Psoas muscle (tissue), 8 donors: ENCODE results near the gene INKA2. TPM values are rescaled to one million over a fixed set of nuclear protein-coding genes. Genes with fewer than 3 reads are reported as not detected.
"Not testable (repeated sequence)": the region's sequence is repeated elsewhere in the genome, so short reads cannot be mapped to it uniquely, and the experiment has no call there.

Source experiments
- ATAC-seq, 4 donors: fragments of 200-7000 bp; cut with Tn5 transposase; one replicate each; pipeline ENCODE4 v1.9.1; 2020; ENCODE audit warnings: moderate library complexity in 3 of 4, mild to moderate bottlenecking in 2 of 4
- DNase-seq, 2 donors: peaks; one replicate each; pipeline ENCODE4 v3.0.0-alpha.2; 2020
- H3K27ac ChIP-seq: fragments of 200-600 bp; one replicate; pipeline ENCODE4 v1.8.0; 2022
- H3K27me3 ChIP-seq, 3 donors: fragments of 200-600 bp in 1 of 3; one replicate each; pipeline versions ENCODE4 v1.6.1 to v1.8.0; 2013 to 2022; ENCODE audit warnings: low read length in 2 of 3, mild to moderate bottlenecking in 2 of 3, moderate library complexity in 1 of 3; ENCODE audit not compliant: insufficient read depth in 3 of 3
- H3K36me3 ChIP-seq, 2 donors: fragments of 200-600 bp in 1 of 2; one replicate each; pipeline versions ENCODE4 v1.6.1 to v1.8.0; 2013 to 2022; ENCODE audit warnings: low read depth in 1 of 2, mild to moderate bottlenecking in 1 of 2, moderate library complexity in 1 of 2; ENCODE audit not compliant: insufficient read depth in 1 of 2
- H3K4me1 ChIP-seq: fragments of 200-600 bp; one replicate; pipeline ENCODE4 v1.8.0; 2022
- H3K4me3 ChIP-seq: fragments of 200-600 bp; one replicate; pipeline ENCODE4 v1.8.0; 2022; ENCODE audit warnings: mild to moderate bottlenecking
- H3K9me3 ChIP-seq: fragments of 200-600 bp; one replicate; pipeline ENCODE4 v1.8.0; 2022
- WGBS, 3 donors: extraction: QIAGEN DNeasy Blood & Tissue Kit; methylation state at CpG; one replicate each; pipeline versions ENCODE4 v1.1.6 to v1.1.7; 2013; 5-methylcytosine and 5-hydroxymethylcytosine counted together
- intact Hi-C, 2 donors: fragments of 100-400 bp; cut with DNase I; formaldehyde crosslinking; loops; one replicate each; pipeline versions ENCODE4 v1.11.0 to v1.14.2; 2022
- polyA plus RNA-seq, 3 donors: library from polyadenylated mRNA; stranded (reverse); fragments of 200-250 nt; gene quantifications; one replicate each; pipeline ENCODE4 v1.2.3, GENCODE V29; 2013
- total RNA-seq, 4 donors: library from RNA; stranded (reverse); fragmentation: NEBNext Ultra II Directional in 2 of 4; extraction: Animal tissue kit (Norgen Biotek cat#: 25700) in 2 of 4; gene quantifications; one replicate each; pipeline versions ENCODE4 v1.2.1 to v1.2.4, GENCODE V29; 2021 to 2023
- TF ChIP-seq, protein P1 (sequence below): fragments of 200-600 bp; IDR thresholded peaks from one replicate; pipeline ENCODE4 v1.8.0; 2022; ENCODE audit warnings: antibody characterized with exemption
- donor health status: healthy with polysubstance abuse.
- donor health status: DM: no; HTN: no; CAD: no; lungs with moderate emphysema.
- donor health status: Bipolar disorder and iron deficiency.
- donor health status: healthy.
- donor health status: DM: yes; HTN: yes; CAD: no.
- donor health status: DM: no; HTN: no; CAD: no.
- donor health status: DM: no; HTN: no; CAD: no.
- donor health status: DM: yes; HTN: yes; CAD: no.

INKA2 gene
- total and polyA plus RNA-seq, 7 donors, result 1.6 to 15.0 (median 7.4) TPM

DNA sequence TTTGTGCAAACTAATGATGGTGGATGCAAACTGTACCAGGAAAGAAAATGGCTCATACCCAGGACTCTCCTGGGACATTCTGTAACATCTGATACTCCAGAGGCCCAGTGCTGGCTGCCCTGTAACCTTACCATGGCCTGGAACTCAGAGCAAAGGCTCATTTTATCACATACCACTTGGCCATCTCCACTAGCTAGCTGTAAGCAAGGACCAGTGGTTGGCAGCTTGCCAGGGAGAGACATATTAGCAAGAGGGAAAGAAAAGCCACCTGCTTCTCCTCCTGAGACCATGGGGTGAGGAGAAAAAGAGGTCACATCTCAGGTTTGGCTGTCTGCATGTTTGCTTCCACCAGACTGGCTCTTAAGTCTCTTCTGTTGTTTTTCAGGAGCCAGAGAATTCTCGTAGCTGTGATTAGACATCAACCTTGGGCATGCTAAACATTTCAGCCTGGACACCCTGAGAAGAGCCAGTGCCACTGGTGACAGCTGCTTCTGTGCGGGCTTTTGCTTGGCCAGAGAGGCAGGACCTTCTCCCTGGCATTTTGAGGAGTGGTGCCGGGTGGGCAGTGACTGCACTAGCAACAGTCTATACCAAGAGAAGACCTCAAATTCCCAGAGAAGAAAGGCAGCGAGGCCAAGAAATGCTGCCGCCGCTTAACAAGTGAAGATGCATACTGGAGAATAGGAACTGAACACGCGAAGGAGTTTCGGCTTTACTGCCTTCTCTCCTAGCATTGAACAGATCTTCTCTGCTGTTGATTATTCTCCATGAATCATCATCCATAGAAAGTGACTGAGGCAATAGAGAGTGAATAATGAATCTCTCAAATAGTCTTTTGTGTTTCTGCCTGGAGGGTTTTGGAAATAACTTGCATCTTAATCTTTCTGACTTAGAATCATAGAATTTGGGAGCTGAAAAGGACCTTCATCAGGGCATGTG lies 6.7 kb upstream of the INKA2 start:
- H3K36me3 ChIP-seq, result no peaks in the 10 kb centered on the region
- intact Hi-C loops, result loop anchor here in 1 of 2 donors (2.0 kb wide), 1 partner anchor 31 kb away; no protein-coding TSS in a partner anchor
- H3K27me3 ChIP-seq, result peaks cover 0 to 4% (median 0%) of the 10 kb centered on the region in 3 donors
- 76 to 82% (median 77%) methylated on average over 9 of the region's 9 CpGs for WGBS, 3 donors
- H3K4me3 ChIP-seq, result no peak overlapping the region
- H3K4me1 ChIP-seq, result peaks cover 22% of the 10 kb centered on the region
- ATAC-seq, result peak in 3 of 4 donors; percentile 31 to 65 (median 60)
- H3K27ac ChIP-seq, result peak overlapping the region; percentile 6
- H3K9me3 ChIP-seq, result no peaks in the 10 kb centered on the region
- TF ChIP-seq, protein P1, sequence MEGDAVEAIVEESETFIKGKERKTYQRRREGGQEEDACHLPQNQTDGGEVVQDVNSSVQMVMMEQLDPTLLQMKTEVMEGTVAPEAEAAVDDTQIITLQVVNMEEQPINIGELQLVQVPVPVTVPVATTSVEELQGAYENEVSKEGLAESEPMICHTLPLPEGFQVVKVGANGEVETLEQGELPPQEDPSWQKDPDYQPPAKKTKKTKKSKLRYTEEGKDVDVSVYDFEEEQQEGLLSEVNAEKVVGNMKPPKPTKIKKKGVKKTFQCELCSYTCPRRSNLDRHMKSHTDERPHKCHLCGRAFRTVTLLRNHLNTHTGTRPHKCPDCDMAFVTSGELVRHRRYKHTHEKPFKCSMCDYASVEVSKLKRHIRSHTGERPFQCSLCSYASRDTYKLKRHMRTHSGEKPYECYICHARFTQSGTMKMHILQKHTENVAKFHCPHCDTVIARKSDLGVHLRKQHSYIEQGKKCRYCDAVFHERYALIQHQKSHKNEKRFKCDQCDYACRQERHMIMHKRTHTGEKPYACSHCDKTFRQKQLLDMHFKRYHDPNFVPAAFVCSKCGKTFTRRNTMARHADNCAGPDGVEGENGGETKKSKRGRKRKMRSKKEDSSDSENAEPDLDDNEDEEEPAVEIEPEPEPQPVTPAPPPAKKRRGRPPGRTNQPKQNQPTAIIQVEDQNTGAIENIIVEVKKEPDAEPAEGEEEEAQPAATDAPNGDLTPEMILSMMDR, result no peak
- no peak for DNase-seq

DNA sequence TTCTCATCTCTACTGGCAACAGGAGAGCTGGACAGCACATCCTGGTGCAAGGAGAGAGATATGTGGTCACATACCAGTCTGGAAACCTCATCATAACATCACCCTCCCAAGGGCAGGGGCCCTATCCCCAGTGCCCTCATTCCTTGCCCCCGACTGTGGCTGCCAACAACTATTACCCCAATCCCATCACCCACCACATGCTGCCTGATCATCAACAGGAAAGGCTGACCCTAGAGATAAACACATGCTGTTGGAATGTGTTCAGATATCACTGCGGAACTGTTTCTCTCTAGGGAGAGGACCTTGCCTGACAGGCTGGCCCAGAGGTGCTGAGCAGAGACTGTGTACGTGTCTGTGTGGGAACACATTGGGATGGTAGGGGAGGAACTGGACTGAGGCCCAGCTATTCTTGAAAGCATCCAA lies 4.5 kb upstream of the INKA2 start:
- WGBS, 3 donors, result 56 to 65% (median 61%) methylated on average over 3 of the region's 3 CpGs

DNA sequence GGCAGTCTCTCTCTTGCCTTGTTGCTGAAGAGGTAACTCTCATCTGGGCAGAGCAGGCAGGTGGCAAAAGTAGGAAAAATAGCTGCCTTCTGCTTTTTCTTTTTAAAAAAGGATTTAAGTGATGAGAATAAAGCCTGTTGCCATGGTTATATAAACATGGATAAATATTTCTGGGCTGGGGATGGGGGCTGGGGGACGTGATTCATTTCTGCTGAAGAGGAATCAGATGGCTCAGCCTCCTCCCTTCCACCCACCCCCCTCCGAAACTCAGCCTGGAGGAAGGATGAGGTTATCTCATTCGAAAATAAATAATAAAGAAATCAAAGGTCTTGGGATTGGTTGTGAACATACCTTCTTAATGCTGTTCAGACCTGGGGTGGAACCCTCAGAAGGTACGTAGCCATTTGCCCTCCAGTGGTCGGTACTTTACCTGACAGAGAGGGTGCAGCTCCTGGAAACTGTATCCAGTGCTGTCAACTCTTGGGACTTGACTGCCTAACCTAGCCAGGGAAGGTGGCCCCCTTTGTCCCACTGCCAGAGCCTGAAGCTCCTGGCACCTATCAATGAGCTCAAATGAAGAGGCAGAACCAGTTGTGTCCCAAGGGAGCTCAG lies 3.8 kb upstream of the INKA2 start:
- TF ChIP-seq, protein P1, result no peak
- no peak overlapping the region for H3K27ac ChIP-seq
- WGBS, 3 donors, result 84 to 88% (median 85%) methylated on average over 5 of the region's 5 CpGs
- DNase-seq (no peak), ATAC-seq (no peak)
- H3K27me3 ChIP-seq, result peaks cover 0 to 4% (median 0%) of the 10 kb centered on the region in 3 donors
- intact Hi-C loops, result no loop called here
- no peaks in the 10 kb centered on the region for H3K36me3 ChIP-seq
- no peaks in the 10 kb centered on the region for H3K9me3 ChIP-seq
- H3K4me1 ChIP-seq, result peaks cover 22% of the 10 kb centered on the region
- H3K4me3 ChIP-seq, result no peak overlapping the region

More for the DNA sequence above, 4.5 kb upstream of the INKA2 start:
- Histone ChIP-seq H3K27me3 (peaks cover 0 to 4% (median 0%) of the 10 kb centered on the region in 3 donors), H3K4me3 (no peak overlapping the region), H3K27ac (no peak overlapping the region), H3K36me3 (no peaks in the 10 kb centered on the region), H3K4me1 (peaks cover 22% of the 10 kb centered on the region), H3K9me3 (no peaks in the 10 kb centered on the region)
- DNase-seq, result no peak
- intact Hi-C loops, result no loop called here
- ATAC-seq, result no peak
- TF ChIP-seq, protein P1, result no peak

DNA sequence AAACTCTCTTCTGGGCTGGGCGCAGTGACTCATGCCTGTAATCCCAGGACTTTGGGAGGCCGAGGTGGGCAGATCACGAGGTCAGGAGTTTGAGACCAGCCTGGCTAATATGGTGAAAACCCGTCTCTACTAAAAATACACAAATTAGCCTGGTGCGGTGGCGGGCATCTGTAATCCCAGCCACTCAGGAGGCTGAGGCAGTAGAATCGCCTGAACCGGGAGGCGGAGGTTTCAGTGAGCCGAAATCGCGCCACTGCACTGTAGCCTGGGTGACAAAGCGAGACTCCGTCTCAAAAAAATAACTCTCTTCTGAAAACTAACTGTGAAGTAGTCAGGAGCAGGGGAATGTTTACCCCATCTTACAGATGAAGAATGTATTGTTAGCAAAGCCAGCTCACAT lies 3.1 kb upstream of the INKA2 start:
- intact Hi-C loops, H3K36me3 ChIP-seq, H3K27me3 ChIP-seq, ATAC-seq, H3K9me3 ChIP-seq, DNase-seq, H3K4me3 ChIP-seq, H3K27ac ChIP-seq: not testable (repeated sequence)
- peaks cover 28% of the 10 kb centered on the region for H3K4me1 ChIP-seq
- WGBS, 3 donors, result 97 to 98% (median 97%) methylated on average over 14 of the region's 14 CpGs
